HuH-7.5 (cell line): ENCODE data around the gene FMO2.

Source experiments
- DNase-seq: peaks from one replicate; pipeline ENCODE4 v3.0.0; 2011; ENCODE audit warnings: low spot score

The FMO2 gene

GRCh38 chr1:171174560-171175294, 10.4 kb upstream of the FMO2 start:
- DNase-seq = no peak

- DNase-seq = no peak
These were observed 7.8 kb upstream of the FMO2 start for GRCh38 chr1:171177261-171177660.

- no peak for DNase-seq
These were observed 5.5 kb upstream of the FMO2 start for GRCh38 chr1:171179318-171180227.

GRCh38 chr1:171180670-171181069, 4.4 kb upstream of the FMO2 start:
- DNase-seq = no peak

- DNase-seq = no peak
These were observed 3.5 kb downstream of the FMO2 start for GRCh38 chr1:171188388-171189266.

- DNase-seq = no peak
These were observed 6.9 kb downstream of the FMO2 start for GRCh38 chr1:171191992-171192391.

GRCh38 chr1:171195767-171196166, 10.7 kb downstream of the FMO2 start:
- DNase-seq = no peak

- DNase-seq = no peak
These were observed 11.3 kb downstream of the FMO2 start for GRCh38 chr1:171196351-171196750.

GRCh38 chr1:171198081-171198480, 13.0 kb downstream of the FMO2 start:
- no peak for DNase-seq

- no peak for DNase-seq
These were observed 19.2 kb downstream of the FMO2 start for GRCh38 chr1:171204296-171204695.

GRCh38 chr1:171206204-171206977, 21.3 kb downstream of the FMO2 start:
- DNase-seq = no peak

- DNase-seq = no peak
These were observed 21.9 kb downstream of the FMO2 start for GRCh38 chr1:171206978-171207355.

- DNase-seq = no peak
These were observed 22.3 kb downstream of the FMO2 start for GRCh38 chr1:171207377-171207776.

GRCh38 chr1:171210355-171210754, 25.3 kb downstream of the FMO2 start:
- no peak for DNase-seq

GRCh38 chr1:171212607-171213351, 27.7 kb downstream of the FMO2 start:
- no peak for DNase-seq

GRCh38 chr1:171213559-171214454, 28.7 kb downstream of the FMO2 start:
- no peak for DNase-seq

- no peak for DNase-seq
These were observed 32.8 kb downstream of the FMO2 start for GRCh38 chr1:171217658-171218443.

GRCh38 chr1:171218661-171219060, 33.6 kb downstream of the FMO2 start:
- no peak for DNase-seq
